Thoracic aorta (tissue), 2 donors: ENCODE data around the gene GNB3. TPM values are rescaled to one million over a fixed set of nuclear protein-coding genes. Genes with fewer than 3 reads are reported as not detected.
A peak's percentile ranks its signal among the peaks of the same experiment; 100 is the strongest.

Experiments used
- ATAC-seq: fragments of 150-250 bp; one replicate; pipeline ENCODE4 v1.8.0; 2017; ENCODE audit warnings: low read depth; ENCODE audit not compliant: insufficient number of reproducible peaks, low FRiP score
- DNase-seq: peaks from one replicate; pipeline ENCODE4 v3.0.0-alpha.2; 2020; ENCODE audit warnings: low spot score
- H3K27ac ChIP-seq, 2 donors: fragments of 200-600 bp; sonication (generic); 1 replicate in 1 of 2; 2 replicates in 1 of 2; pipeline ENCODE4 v1.5.1; 2016; ENCODE audit warnings: mild to moderate bottlenecking in 2 of 2, moderate library complexity in 2 of 2
- H3K27me3 ChIP-seq: fragments of 200-600 bp; sonication (generic); replicated peaks from 2 replicates; pipeline ENCODE4 v1.6.0; 2016; ENCODE audit warnings: mild to moderate bottlenecking; ENCODE audit not compliant: insufficient read depth
- H3K36me3 ChIP-seq: fragments of 200-600 bp; sonication (generic); one replicate; pipeline ENCODE4 v1.5.1; 2016
- H3K4me1 ChIP-seq, 2 donors: fragments of 200-600 bp; sonication (generic); 1 replicate in 1 of 2; 2 replicates in 1 of 2; pipeline versions ENCODE4 v1.5.1 to v1.6.0; 2016; ENCODE audit warnings: low read depth in 2 of 2, mild to moderate bottlenecking in 1 of 2; ENCODE audit not compliant: control insufficient read depth in 1 of 2
- H3K4me3 ChIP-seq: fragments of 200-600 bp; sonication (generic); 2 replicates; pipeline ENCODE4 v1.5.1; 2016; ENCODE audit warnings: mild to moderate bottlenecking
- H3K9me3 ChIP-seq: fragments of 200-600 bp; sonication (generic); 2 replicates; pipeline ENCODE4 v1.5.1; 2016
- CTCF ChIP-seq: fragments of 200-600 bp; sonication (generic); IDR thresholded peaks from one replicate; pipeline ENCODE4 v1.5.1; 2019; ENCODE audit warnings: antibody characterized with exemption
- total RNA-seq, 2 donors: library from RNA; depleted of rRNA; stranded (reverse); fragments of >200 nt; gene quantifications; one replicate each; pipeline versions ENCODE4 v1.1.0 to v1.2.3, GENCODE V29; 2016

Gene GNB3
- total RNA-seq, 2 donors from 2014 or later, result 9.3 to 16.6 TPM

GRCh38 chr12:6826125-6826733, 14.5 kb upstream of the GNB3 start:
- no peak overlapping the region for H3K27ac ChIP-seq
- no peak for ATAC-seq

GRCh38 chr12:6826734-6827436, 13.8 kb upstream of the GNB3 start:
- Histone ChIP-seq H3K4me3 (peak overlapping the region; percentile 55), H3K27me3 (peaks cover 10% of the 10 kb centered on the region), H3K27ac (peak overlapping the region; percentile 27 to 43), H3K4me1 (peaks cover 11 to 40% of the 10 kb centered on the region in 2 donors), H3K36me3 (peaks cover 9% of the 10 kb centered on the region), H3K9me3 (no peaks in the 10 kb centered on the region)
- ATAC-seq (no peak), DNase-seq (no peak)
- no peak for TF ChIP-seq CTCF

More at GRCh38 chr12:6826125-6826733, 14.5 kb upstream of the GNB3 start:
- no peak overlapping the region for H3K4me3 ChIP-seq
- peaks cover 10% of the 10 kb centered on the region for H3K27me3 ChIP-seq
- H3K36me3 ChIP-seq, result peaks cover 4% of the 10 kb centered on the region
- H3K9me3 ChIP-seq, result no peaks in the 10 kb centered on the region
- no peak for TF ChIP-seq CTCF
- peaks cover 12 to 46% of the 10 kb centered on the region in 2 donors for H3K4me1 ChIP-seq
- no peak for DNase-seq

- Histone ChIP-seq H3K27me3 (peaks cover 10% of the 10 kb centered on the region), H3K4me1 (peaks cover 7 to 34% of the 10 kb centered on the region in 2 donors), H3K36me3 (peaks cover 9% of the 10 kb centered on the region), H3K4me3 (peak overlapping the region; percentile 55), H3K27ac (peak overlapping the region; percentile 27 to 43), H3K9me3 (no peaks in the 10 kb centered on the region)
- ATAC-seq (no peak), DNase-seq (peak; percentile 63)
- TF ChIP-seq CTCF, result no peak
Measured at GRCh38 chr12:6827437-6827911, 13.3 kb upstream of the GNB3 start.

GRCh38 chr12:6827982-6828780, 12.5 kb upstream of the GNB3 start, which contains the start of gene P3H3:
Gene P3H3 (plus strand): TSS chr12:6828407. CDS start chr12:6828441, 34 bp downstream.
- peak; percentile 10 for ATAC-seq
- DNase-seq, result no peak
- H3K27ac ChIP-seq, result peak within 1 kb of the TSS; percentile 81 to 89
- H3K9me3 ChIP-seq, result no peaks in the 10 kb centered on the region
- no peak for TF ChIP-seq CTCF
- peak within 1 kb of the TSS; percentile 84 for H3K4me3 ChIP-seq
- H3K4me1 ChIP-seq, result peaks cover 7 to 37% of the 10 kb centered on the region in 2 donors
- peaks cover 5% of the 10 kb centered on the region for H3K27me3 ChIP-seq
- H3K36me3 ChIP-seq, result peaks cover 9% of the 10 kb centered on the region
